CD4-positive, alpha-beta memory T cell (primary cell): ENCODE results near the gene DIAPH2. TPM values are rescaled to one million over a fixed set of nuclear protein-coding genes. Genes with fewer than 3 reads are reported as not detected.
"Not testable (repeated sequence)": the region's sequence is repeated elsewhere in the genome, so short reads cannot be mapped to it uniquely, and the experiment has no call there.

Experiments
- CTCF ChIA-PET: fragments of 350-600 bp; sonication (Branson Sonifier 250); formaldehyde crosslinking; loops from one replicate; lab custom pipeline; 2021; ENCODE audit warnings: inconsistent platforms; ENCODE audit not compliant: partially characterized antibody; lab: Charles Lee
- POLR2A ChIA-PET: fragments of 350-600 bp; sonication (Branson Sonifier 250); formaldehyde crosslinking; loops from one replicate; lab custom pipeline; 2021; ENCODE audit not compliant: partially characterized antibody; lab: Charles Lee
- DNase-seq, 5 donors: peaks; one replicate each; pipeline versions ENCODE4 v3.0.0 to v3.0.0-alpha.2; 2020 to 2022; ENCODE audit warnings: mixed read lengths in 1 of 5
- H3K27ac ChIP-seq: one replicate; pipeline ENCODE4 v1.7.0; 2013; ENCODE audit warnings: low read depth, low read length
- H3K27me3 ChIP-seq: 2 replicates; pipeline ENCODE4 v1.7.0; 2013; ENCODE audit warnings: mild to moderate bottlenecking, low read length, moderate library complexity; ENCODE audit not compliant: insufficient read depth
- H3K36me3 ChIP-seq: 2 replicates; pipeline ENCODE4 v1.7.0; 2013; ENCODE audit warnings: mild to moderate bottlenecking, low read length, moderate library complexity; ENCODE audit not compliant: insufficient read depth
- H3K4me1 ChIP-seq: 2 replicates; pipeline ENCODE4 v1.7.0; 2013; ENCODE audit warnings: mild to moderate bottlenecking, low read length, moderate library complexity; ENCODE audit not compliant: insufficient read depth
- H3K4me3 ChIP-seq, 2 donors: one replicate each; pipeline ENCODE4 v1.7.0; 2013; ENCODE audit warnings: low read length in 2 of 2, mild to moderate bottlenecking in 1 of 2
- H3K9me3 ChIP-seq, 2 donors: one replicate each; pipeline ENCODE4 v1.7.0; 2013; ENCODE audit warnings: low read length in 2 of 2, control low read depth in 1 of 2; ENCODE audit not compliant: control insufficient read depth in 1 of 2
- H3K27ac Mint-ChIP-seq, 7 donors: one replicate each; pipeline ENCODE4 v1.8.0; 2020 to 2021; ENCODE audit warnings: mixed read lengths in 7 of 7, mild to moderate bottlenecking in 6 of 7, inconsistent platforms in 3 of 7, moderate library complexity in 3 of 7
- H3K27me3 Mint-ChIP-seq, 2 donors: one replicate each; pipeline ENCODE4 v1.8.0; 2020 to 2021; ENCODE audit warnings: mixed read lengths in 2 of 2
- H3K36me3 Mint-ChIP-seq, 2 donors: one replicate each; pipeline ENCODE4 v1.8.0; 2020 to 2021; ENCODE audit warnings: mixed read lengths in 2 of 2, inconsistent platforms in 1 of 2, mild to moderate bottlenecking in 1 of 2
- H3K4me1 Mint-ChIP-seq, 4 donors: one replicate each; pipeline ENCODE4 v1.8.0; 2020 to 2021; ENCODE audit warnings: mixed read lengths in 4 of 4, mild to moderate bottlenecking in 1 of 4
- H3K4me3 Mint-ChIP-seq, 8 donors: one replicate each; pipeline ENCODE4 v1.8.0; 2020 to 2021; ENCODE audit warnings: mixed read lengths in 8 of 8, mild to moderate bottlenecking in 7 of 8, moderate library complexity in 6 of 8, inconsistent platforms in 3 of 8
- H3K9me3 Mint-ChIP-seq, 8 donors: one replicate each; pipeline ENCODE4 v1.8.0; 2020 to 2021; ENCODE audit warnings: mixed read lengths in 8 of 8, mild to moderate bottlenecking in 5 of 8, inconsistent platforms in 3 of 8, moderate library complexity in 1 of 8
- intact Hi-C: fragments of 100-400 bp; cut with micrococcal nuclease; formaldehyde crosslinking; loops from one replicate; pipeline ENCODE4 v1.15.1; 2023
- polyA plus RNA-seq, 2 donors: library from polyadenylated mRNA; unstranded; fragments of 300-500 nt; fragmentation: Illumina TruSeq; gene quantifications; one replicate each; pipeline ENCODE4 v1.2.3, GENCODE V29; 2021
- total RNA-seq, 2 experiments: library from RNA; stranded (reverse); gene quantifications; one replicate each; pipeline ENCODE4 v1.2.3, GENCODE V29; 2021

DIAPH2 gene
- total and polyA plus RNA-seq, 4 experiments from 2014 or later: 9.6 to 13.8 (median 11.6) TPM

DNA sequence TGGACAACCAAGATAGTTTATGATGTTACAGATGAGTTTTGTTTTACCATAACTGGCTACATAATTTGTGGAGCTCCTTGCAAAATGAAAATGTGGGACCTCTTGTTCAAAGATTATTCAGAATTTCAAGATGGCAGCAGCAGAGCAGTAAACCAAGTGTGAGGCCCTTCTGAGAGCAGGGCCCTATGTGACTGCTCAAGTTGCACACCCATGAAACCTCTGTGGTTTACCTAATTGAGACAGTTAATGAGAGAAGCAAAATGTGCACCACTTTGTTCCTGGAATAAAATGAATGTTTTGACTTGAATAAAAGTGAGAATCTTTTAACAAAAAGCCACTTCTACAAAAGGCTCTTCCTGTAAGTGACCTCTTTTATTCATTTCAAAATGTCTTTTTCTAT lies 718.3 kb downstream of the DIAPH2 start:
- H3K27me3 Mint-ChIP-seq: no peaks in the 10 kb centered on the region
- no peaks in the 10 kb centered on the region for H3K9me3 ChIP-seq
- H3K4me1 ChIP-seq: peaks cover 12% of the 10 kb centered on the region
- peaks cover 9 to 18% (median 15%) of the 10 kb centered on the region in 4 donors for H3K4me1 Mint-ChIP-seq
- no peaks in the 10 kb centered on the region for H3K9me3 Mint-ChIP-seq
- no peaks in the 10 kb centered on the region for H3K27me3 ChIP-seq
- no peak overlapping the region for H3K27ac ChIP-seq
- CTCF ChIA-PET: no interaction called here
- POLR2A ChIA-PET: no interaction called here
- H3K36me3 Mint-ChIP-seq: no peaks in the 10 kb centered on the region
- no peak overlapping the region for H3K4me3 ChIP-seq
- H3K4me3 Mint-ChIP-seq: no peak overlapping the region
- intact Hi-C loops: no loop called here
- DNase-seq: no peak
- H3K36me3 ChIP-seq: no peaks in the 10 kb centered on the region
- H3K27ac Mint-ChIP-seq: no peak overlapping the region

DNA sequence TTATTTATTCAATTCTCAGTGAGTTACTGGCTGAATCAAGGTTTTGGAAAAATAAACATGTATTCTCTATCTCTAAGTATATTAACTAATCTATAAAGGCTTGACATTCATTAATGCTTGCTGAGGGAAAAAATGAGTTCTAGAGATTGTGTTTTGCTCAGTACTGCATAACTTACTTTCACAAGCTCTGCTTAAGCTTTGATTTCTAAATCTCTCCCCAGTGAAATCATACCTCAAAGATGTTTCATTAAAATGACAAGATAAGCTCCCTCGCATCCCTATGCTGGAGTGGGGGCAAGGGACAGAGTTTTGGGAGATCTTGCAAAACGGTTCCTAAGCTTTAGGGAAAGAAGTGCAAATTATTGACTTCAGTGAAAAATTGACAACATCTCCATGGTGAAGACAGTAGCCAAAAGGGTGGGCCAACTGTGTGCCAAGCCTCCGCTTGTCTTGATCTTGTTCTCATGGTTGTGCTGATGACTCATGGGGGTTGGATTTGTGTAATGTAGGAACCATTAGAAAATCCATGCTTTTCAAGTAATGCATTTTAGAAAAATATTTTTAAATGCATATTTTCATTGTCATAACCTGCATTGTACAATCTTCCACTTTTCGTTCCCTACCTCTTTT lies 720.5 kb downstream of the DIAPH2 start:
- H3K9me3 ChIP-seq: no peaks in the 10 kb centered on the region
- no peak overlapping the region for H3K27ac ChIP-seq
- no peaks in the 10 kb centered on the region for H3K4me1 ChIP-seq
- ChIA-PET POLR2A (no interaction called here), CTCF (no interaction called here)
- intact Hi-C loops: no loop called here
- no peak for DNase-seq
- peaks cover 0 to 6% (median 3%) of the 10 kb centered on the region in 4 donors for H3K4me1 Mint-ChIP-seq
- H3K27me3 Mint-ChIP-seq: no peaks in the 10 kb centered on the region
- H3K27me3 ChIP-seq: no peaks in the 10 kb centered on the region
- peaks cover 0 to 8% (median 1%) of the 10 kb centered on the region in 8 donors for H3K9me3 Mint-ChIP-seq
- no peak overlapping the region for H3K4me3 ChIP-seq
- H3K36me3 Mint-ChIP-seq: peaks cover 3 to 10% of the 10 kb centered on the region in 2 donors
- no peaks in the 10 kb centered on the region for H3K36me3 ChIP-seq
- no peak overlapping the region for H3K27ac Mint-ChIP-seq
- no peak overlapping the region for H3K4me3 Mint-ChIP-seq

DNA sequence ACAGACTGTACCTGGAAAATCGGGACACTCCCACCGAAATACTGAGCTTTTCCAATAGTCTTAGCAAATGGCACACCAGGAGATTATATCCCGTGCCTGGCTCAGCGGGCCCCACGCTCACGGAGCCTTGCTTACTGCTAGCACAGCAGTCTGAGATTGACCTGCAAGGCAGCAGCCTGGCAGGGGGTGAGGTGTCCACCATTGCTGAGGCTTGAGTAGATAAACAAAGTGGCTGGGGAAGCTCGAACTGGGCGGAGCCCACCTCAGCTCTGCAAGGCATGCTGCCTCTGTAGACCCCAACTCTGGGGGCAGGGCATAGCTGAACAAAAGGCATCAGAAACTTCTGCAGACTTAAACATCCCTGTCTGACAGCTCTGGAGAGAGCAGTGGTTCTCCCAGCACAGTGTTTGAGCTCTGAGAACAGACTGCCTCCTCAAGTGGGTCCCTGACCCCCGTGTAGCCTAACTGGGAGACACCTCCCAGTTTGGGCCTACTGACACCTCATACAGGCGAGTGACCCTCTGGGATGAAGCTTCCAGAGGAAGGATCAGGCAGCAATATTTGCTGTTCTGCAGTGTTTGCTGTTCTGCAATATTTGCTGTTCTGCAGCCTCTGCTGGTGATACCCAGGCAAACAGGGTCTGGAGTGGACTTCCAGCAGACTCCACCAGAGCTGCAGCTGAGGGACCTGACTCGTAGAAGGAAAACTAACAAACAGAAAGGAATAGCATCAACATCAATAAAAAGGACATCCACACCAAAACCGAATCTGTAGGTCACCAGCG lies 725.2 kb downstream of the DIAPH2 start:
- CTCF ChIA-PET, intact Hi-C loops, H3K27ac Mint-ChIP-seq, H3K4me3 ChIP-seq, H3K36me3 ChIP-seq, H3K4me1 ChIP-seq, H3K4me3 Mint-ChIP-seq, H3K27me3 Mint-ChIP-seq, H3K27me3 ChIP-seq, DNase-seq, POLR2A ChIA-PET, H3K4me1 Mint-ChIP-seq, H3K9me3 Mint-ChIP-seq, H3K27ac ChIP-seq, H3K9me3 ChIP-seq, H3K36me3 Mint-ChIP-seq: not testable (repeated sequence)

DNA sequence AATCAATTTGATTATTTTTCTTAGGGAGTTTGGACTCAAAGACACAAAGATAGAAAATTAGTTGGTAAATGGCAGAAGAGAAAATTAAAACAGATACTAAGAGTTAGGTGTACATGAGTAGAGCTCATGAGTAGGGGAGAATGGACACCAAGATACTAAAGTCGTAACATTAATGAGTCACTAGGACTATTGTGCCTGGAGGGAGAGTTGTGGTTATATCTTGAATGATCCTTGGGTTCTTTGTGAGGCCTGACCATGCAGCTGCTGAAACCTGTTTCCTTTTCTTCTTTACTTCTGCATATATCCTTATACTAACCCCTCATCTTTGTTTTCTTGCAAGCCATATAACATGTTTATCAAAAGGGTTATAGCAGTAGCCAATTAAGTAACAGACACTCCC lies 731.8 kb downstream of the DIAPH2 start:
- no peaks in the 10 kb centered on the region for H3K27me3 Mint-ChIP-seq
- CTCF ChIA-PET: no interaction called here
- H3K4me1 Mint-ChIP-seq: no peaks in the 10 kb centered on the region
- H3K9me3 Mint-ChIP-seq: peaks cover 0 to 4% (median 0%) of the 10 kb centered on the region in 8 donors
- no peak overlapping the region for H3K4me3 Mint-ChIP-seq
- H3K4me1 ChIP-seq: no peaks in the 10 kb centered on the region
- no peaks in the 10 kb centered on the region for H3K9me3 ChIP-seq
- POLR2A ChIA-PET: no interaction called here
- H3K27ac Mint-ChIP-seq: no peak overlapping the region
- no peak overlapping the region for H3K4me3 ChIP-seq
- no peaks in the 10 kb centered on the region for H3K36me3 Mint-ChIP-seq
- intact Hi-C loops: no loop called here
- DNase-seq: no peak
- H3K36me3 ChIP-seq: no peaks in the 10 kb centered on the region
- no peak overlapping the region for H3K27ac ChIP-seq
- H3K27me3 ChIP-seq: no peaks in the 10 kb centered on the region

DNA sequence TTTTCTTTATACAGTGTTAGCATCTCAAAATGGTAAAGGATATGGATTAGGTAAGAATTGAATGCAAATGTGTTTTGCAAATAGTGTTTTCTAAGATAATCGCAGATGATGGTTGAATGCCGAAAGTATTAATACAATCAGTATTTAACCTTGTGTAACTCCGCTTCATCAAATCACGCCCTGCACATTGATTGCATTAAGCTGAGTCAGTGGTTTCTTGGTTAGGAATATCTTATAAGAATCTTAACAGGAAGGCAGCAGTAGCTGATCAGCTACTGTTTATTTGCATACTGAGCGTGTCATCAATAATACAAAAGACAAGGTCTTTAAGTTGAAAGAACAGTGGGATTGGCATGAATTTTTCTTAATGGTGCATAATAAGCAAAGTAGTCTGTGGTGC lies 744.5 kb downstream of the DIAPH2 start:
- ChIA-PET CTCF (no interaction called here), POLR2A (no interaction called here)
- no peaks in the 10 kb centered on the region for H3K27me3 ChIP-seq
- Mint-ChIP-seq H3K27ac (no peak overlapping the region), H3K4me3 (no peak overlapping the region), H3K9me3 (peaks cover 0 to 3% (median 0%) of the 10 kb centered on the region in 8 donors), H3K36me3 (peaks cover 8 to 14% of the 10 kb centered on the region in 2 donors), H3K27me3 (no peaks in the 10 kb centered on the region), H3K4me1 (no peaks in the 10 kb centered on the region)
- H3K9me3 ChIP-seq: no peaks in the 10 kb centered on the region
- H3K27ac ChIP-seq: no peak overlapping the region
- intact Hi-C loops: no loop called here
- H3K36me3 ChIP-seq: no peaks in the 10 kb centered on the region
- no peak overlapping the region for H3K4me3 ChIP-seq
- H3K4me1 ChIP-seq: no peaks in the 10 kb centered on the region
- DNase-seq: no peak

DNA sequence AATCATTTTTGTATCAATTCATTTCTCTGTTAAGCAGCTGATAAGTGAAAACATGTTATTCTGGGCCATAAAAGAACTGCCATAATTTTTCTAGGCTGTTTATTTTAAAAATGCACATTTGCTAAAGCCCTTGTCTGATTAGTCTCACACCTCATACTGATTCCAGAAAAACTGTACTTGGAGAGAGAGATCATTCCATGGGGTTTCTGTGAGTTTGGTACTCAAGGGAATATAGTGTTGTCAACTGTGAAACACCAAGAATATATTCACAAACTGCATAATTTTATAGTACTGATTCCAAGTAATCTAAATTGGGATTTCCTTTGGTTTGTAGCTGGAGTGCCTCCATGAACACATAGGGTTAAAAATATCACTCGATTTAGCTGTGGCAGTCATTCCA lies 746.6 kb downstream of the DIAPH2 start:
- Mint-ChIP-seq H3K36me3 (peaks cover 13 to 14% of the 10 kb centered on the region in 2 donors), H3K4me3 (no peak overlapping the region), H3K27ac (no peak overlapping the region), H3K4me1 (no peaks in the 10 kb centered on the region), H3K9me3 (peaks cover 0 to 1% (median 0%) of the 10 kb centered on the region in 8 donors), H3K27me3 (no peaks in the 10 kb centered on the region)
- Histone ChIP-seq H3K27ac (no peak overlapping the region), H3K27me3 (no peaks in the 10 kb centered on the region), H3K36me3 (no peaks in the 10 kb centered on the region), H3K4me3 (no peak overlapping the region), H3K4me1 (no peaks in the 10 kb centered on the region), H3K9me3 (no peaks in the 10 kb centered on the region)
- intact Hi-C loops: no loop called here
- CTCF ChIA-PET: no interaction called here
- DNase-seq: no peak
- POLR2A ChIA-PET: no interaction called here

DNA sequence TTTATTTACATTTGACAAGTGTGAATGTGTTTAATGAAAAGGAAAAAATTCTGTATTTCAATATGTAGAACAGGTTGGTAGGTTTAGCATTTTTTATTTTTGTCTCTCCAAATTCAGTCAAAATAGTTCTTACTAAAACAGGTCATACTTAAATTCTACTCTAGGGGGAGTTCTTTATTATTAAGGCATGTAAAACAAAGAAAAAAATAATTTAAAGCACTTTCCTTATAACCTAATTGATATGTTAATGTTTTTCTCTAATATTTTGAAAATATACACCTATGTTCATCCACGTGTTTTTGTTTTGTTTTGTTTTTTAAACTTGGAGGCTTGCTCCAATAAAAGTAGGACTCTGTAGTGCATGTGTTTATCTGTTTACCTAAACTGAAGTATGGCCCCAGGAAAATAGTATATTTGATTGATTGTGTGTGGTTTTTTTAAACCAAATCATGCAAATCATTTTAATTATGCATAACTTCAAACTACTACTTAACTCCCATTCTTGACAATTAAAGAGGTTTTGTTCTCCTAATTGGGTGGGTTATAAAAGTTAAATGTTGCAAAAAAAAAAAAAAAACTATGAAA lies 761.7 kb downstream of the DIAPH2 start:
- Mint-ChIP-seq H3K27ac (no peak overlapping the region), H3K4me3 (no peak overlapping the region), H3K36me3 (no peaks in the 10 kb centered on the region), H3K9me3 (no peaks in the 10 kb centered on the region), H3K4me1 (no peaks in the 10 kb centered on the region), H3K27me3 (no peaks in the 10 kb centered on the region)
- Histone ChIP-seq H3K27ac (no peak overlapping the region), H3K9me3 (no peaks in the 10 kb centered on the region), H3K36me3 (no peaks in the 10 kb centered on the region), H3K4me1 (no peaks in the 10 kb centered on the region), H3K4me3 (no peak overlapping the region), H3K27me3 (no peaks in the 10 kb centered on the region)
- ChIA-PET CTCF (no interaction called here), POLR2A (no interaction called here)
- DNase-seq: no peak
- intact Hi-C loops: no loop called here
